ENCODE data around the gene ARHGEF1.
"Not testable (repeated sequence)": the region's sequence is repeated elsewhere in the genome, so short reads cannot be mapped to it uniquely, and the experiment has no call there.

The ARHGEF1 gene

DNA sequence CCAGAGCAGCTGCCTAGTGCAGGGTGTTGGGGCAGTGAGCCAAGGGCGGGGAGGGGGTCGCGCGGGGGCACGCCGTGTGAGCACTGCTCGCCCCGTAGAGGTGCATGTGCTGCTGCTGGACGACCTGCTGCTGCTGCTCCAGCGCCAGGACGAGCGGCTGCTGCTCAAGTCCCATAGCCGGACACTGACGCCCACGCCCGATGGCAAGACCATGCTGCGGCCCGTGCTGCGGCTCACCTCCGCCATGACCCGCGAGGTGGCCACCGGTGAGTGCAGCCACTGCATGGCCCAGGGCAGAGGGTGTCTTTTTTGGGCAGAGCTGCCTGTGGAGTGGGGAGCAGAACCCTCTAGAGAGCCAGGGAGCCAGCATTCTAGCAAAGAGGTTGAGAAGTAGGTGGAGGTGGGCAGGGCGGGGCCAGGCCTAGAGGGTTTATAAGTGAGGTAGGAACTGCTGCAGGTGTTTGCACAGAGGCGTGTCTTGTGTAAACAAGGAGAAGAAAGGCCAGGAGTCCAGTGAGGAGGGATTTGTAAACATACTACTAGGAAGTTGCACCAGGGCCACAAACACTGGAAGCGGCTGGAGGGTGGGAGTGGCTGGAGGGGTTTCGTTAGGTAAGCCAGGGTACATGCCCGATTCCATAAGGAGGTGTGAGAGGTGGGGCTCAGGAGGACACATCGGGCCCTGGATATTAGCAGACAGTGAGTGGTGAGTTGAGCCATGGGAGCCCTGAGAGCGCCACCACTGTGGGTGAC, 21.3 kb downstream of the ARHGEF1 start:
- DNase-seq, result no peak

DNA sequence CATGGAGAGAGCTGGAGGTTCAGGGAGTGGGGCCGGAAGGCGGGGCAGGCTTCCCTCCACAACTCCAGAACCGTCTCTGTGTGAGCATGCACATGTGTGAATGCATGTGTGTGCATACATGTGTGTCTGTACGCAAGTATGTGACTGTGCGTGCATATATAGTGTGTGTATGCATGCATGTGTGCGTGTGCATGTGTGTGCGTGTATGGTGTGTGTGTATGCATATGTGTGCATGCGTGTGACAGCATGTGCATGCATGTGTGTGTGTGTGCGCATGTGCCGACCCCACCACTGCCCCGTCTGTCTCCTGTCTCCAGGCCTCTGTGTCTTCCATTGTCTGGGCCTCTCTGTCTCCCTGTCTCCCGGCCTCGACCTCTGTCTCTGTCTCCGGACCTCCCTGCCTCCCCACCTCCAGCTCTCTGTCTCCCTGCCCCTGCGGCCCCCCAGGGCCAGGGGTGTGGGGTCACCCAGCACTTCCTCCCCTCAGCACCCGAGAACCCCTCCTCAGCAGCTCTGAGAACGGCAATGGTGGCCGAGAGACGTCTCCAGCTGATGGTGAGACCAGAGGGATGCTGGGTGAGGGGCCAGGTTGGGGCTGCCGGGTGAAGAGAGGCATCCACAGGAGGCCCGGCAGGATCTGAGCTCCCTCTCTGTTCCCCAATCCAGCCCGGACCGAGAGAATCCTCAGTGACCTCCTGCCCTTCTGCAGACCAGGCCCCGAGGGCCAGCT, 22.5 kb downstream of the ARHGEF1 start:
- DNase-seq, result no peak

DNA sequence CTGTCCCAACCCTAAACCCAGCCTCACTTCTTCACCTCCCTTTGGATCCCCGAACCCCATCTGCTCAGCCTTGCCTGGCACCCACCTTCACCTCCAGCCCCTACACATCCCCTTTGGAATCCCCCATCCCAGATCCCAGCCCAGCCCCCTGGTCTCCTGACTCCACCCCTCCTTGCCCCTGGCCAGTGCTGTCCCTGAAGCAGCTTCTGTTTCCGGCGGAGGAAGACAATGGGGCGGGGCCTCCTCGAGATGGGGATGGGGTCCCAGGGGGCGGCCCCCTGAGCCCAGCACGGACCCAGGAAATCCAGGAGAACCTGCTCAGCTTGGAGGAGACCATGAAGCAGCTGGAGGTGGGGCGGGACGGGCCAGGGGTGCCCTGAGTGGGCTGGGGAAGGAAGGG, 23.3 kb downstream of the ARHGEF1 start:
- no peak for DNase-seq

DNA sequence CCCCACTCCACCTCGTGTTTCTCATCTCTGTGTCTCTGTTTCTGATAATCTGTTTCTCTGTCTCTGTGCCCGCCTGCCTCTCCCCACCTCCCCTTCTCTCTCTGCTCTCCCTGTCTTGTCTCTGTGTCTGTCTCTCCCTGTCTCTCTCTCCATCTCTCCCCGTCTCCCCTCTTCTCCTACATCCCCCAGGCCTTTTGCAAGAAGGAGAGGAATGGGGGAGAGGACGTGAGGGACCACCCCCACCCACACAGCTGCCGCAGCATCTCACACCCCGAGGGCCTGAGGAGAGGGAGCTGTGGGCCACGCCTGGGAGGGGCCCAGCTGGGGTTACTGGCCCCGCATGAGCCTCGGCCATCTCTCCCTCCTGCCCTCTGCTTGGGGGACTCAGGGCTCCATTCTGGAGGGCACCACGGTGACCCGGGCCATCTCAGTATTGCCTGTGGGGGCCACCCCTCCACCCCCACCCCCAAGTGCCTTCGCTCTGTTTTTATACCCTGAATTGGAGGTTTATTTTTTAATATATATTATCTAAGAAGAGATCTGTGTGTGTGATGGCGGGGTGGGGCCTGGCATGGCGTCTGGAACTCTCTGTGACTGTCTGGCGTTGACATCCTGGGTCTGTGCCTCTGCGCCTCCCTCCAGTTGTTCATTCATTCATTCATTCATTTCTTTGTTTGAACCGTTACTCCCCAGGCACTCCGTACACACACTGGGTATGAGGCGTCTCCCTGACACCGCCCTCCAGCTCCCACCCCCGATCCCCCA, 24.1 kb downstream of the ARHGEF1 start:
- no peak for DNase-seq

DNA sequence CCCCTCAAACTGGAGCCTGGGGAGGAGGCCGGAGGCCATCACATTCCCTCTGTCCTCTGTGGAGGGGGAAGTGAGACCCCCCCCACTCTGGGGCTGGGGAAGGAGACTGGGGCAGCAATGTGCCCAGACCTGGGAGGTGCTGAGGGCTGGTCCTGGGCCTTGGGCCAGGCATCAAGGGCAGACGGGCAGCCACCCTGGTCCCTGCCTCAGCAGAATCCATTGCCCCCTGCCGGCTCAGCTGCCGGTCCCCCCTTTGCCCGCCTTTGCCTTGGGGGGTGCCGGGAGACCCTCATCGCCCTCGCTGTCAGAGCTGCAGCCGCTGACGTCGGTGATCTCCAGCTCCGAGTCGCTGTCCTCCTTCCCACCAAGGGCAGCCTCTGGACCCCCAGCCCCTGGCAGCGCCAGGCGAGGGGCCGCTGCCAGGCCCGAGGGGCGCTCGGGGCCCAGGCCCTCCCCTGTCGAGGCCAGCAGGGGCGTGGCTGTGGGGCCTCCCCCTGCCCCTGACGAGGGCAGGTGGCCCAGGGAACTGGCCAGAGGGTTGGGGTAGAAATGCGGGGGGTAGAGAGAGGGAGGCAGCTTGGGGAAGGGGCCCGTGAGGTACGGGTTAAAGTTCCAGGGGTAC, 25.1 kb downstream of the ARHGEF1 start:
- no peak for DNase-seq

DNA sequence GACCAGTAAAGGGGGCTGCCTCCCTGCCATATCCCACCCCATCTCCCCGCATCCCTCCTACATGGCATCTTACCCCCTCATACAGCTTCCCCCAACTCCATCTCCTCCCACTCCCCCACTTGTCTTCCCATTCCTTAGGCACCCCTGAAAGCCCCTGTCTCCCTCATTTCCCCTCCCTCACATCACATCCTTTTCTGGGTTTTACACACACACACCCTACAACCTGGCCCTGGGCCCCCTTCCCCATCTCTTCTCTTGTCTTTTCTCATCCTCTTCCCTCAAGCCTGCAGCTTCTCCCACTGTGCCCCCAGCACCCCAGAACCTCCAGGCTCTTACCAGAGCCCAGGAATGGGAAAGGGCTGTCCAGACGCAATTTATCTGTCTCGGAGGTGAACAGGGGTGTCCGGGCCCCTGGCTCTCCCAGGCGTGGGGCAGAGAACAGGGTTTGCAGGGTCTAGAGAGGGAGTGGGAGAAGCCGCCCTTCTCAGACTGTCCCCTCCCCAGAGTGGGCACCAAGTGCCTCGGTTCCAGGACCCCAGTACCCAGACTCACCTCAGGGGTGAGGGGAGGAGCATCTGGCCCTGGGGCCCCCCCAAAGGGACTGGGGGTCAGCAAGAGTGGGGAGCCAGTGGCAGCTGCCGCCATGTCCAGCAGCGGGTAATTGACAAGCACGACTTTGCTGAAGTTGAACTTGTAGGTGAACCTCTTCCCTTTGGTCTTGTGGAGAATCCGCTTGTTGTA, 25.9 kb downstream of the ARHGEF1 start:
- no peak for DNase-seq

DNA sequence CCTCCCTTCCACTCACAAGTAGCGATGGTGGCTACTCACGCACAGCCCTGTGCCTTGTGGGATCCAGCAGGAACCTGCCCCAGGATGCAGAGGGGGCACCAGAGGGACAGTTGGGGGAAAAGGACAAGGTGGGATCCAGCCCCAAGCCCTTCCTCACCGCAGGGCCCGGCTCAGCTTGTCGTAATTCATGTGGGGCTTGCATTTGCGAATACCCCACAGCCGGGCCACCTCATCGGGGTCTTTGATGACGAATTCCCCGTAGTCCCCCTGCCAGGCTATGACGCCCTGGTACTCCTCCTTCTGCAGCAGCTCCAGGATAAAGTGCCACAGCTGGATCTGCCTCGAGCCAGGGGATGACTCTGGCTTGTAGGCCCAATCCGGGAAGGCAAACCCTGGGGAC, 26.7 kb downstream of the ARHGEF1 start:
- no peak for DNase-seq

DNA sequence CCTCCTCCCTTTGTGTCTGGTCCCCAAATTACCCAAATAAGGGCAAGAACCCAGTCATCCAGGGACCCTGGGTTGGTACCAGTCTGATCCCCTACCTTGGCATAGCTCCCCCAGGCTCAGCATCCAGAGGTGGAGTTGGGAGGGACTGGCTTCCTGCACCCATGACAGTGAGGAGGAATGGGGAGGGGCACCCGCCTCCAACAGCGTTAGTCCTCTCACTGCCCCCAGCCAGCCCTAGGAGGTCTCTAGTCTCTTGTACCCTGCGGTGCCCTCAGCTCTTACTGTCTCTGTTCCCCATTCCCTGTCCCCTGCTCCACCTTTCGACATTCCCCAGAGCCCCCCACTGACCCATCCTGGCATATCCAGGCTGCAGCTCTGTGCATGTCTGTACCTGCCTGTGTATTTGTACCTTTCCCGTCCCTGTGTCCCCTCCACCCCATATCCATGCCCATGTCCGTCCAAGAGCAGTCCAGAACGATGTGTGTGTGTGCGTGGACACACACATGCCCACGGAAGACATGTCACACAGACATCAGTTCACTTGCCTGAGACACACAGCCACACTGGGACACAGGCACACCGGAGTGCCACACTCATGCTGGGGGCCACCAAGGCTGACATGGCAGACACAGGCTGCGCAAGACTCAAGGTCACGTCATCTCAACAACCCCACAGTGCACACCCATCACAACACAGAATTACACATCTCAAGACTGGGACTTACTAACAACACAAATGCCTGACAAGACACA, 27.4 kb downstream of the ARHGEF1 start:
- no peak for DNase-seq

DNA sequence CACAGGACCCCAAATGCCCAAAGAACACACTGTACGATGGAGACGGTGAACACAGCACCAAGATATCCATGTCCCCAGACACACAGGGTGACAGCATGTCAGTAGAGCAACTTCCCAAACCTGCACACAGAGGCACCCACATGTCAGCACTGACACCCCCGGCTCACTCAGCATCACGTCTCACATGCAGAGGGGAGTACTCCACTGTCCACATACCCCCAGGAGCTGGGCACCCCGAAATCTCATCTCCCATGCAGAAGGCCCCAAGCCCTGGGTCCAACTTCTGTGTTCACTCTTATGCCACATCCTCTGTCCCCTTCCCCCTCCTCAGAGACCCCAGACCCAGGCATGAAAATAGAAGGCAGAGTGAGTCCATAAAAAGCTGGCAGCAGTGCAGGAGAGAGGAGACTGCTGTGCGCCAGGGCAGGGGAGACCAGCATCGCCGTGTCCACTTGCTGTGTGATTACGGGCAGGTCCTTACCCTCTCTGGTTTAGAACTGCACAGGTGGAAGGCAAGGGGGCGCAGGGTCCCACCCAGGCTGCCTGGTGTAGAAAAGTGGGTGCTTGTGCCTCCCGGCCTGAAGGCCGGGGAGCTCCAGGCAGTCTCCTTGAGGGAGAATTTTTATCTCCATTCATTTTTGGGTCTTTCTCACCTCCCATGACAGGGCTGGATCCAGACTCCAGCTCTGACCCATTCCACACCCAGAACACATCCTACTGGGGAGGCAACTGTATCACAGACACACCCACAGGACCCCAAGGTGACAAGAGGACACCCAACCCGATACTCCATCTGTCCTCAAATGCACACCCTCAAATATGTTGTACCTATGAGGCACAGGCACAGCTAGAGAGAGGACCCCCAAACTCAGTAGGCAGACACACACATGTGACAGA, 28.3 kb downstream of the ARHGEF1 start:
- DNase-seq, result no peak

DNA sequence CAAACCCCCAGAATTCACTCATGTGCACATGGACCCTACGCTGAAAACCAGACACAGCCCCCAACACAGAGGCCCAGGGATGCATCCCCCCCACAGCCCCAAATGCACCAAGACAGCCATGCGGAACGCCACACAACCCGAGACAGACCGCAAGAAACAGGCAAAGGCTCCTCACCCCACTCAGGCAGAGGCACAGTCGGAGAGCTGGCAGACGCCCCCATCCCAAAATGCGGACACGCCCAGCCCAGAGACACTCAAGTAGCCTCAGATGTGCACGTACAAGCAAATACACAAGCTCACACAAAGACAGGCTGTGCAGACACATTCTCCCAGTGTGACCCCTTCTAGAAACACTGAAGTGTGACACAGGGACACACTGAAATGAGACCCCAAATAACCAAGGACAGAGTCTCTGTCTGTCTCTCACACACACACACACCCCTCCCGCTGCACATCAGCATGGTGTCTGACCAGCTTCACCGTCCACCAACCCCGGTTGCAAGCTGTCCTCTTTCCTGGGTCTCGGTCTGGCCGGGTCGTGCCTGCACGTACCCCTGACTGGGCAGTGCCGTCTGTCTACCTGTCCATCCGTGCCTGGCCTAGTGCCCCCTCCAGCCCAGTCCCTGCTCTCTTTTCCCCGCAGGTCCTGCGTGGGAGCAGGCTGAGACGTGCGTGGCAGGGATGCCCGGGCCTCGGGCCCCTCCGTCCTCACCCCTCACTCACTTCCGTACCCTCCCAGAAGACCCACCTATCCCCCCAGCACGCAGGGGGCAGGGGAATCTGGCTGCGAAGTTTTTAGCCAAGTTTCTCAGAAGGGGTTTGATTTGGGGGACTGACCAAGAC, 29.1 kb downstream of the ARHGEF1 start:
- no peak for DNase-seq

DNA sequence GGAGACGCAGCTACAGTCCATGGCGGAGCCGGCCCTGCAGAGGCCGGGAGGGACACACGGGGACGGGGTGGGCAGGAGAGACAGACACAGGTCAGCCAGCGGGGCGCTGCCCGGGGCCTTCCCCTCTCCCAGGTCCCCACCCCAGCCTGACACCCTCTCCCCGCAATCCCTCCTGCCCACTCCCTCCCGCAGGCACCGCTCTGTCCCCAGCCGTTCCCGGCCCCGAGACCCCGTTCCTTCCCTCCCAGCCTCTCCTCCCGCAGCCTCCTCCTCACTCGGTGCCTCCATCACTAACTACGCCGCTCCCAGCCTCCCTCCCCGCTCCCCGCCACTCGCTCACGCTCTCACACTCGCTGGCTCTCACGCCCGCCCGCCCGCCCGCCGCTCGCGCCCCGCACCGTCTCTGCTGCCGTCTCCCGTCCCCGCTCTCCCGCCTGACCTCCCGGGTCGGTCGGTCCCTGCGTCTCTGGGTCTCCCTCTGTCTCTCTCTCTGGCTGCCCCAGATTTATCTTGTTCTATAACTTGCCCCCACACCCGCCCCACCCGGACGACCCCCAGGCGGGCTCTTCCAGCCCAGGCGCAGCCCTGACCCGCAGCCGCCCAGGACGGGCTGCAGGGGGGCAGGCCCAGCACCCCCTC, 30.0 kb downstream of the ARHGEF1 start:
- DNase-seq, result no peak

DNA sequence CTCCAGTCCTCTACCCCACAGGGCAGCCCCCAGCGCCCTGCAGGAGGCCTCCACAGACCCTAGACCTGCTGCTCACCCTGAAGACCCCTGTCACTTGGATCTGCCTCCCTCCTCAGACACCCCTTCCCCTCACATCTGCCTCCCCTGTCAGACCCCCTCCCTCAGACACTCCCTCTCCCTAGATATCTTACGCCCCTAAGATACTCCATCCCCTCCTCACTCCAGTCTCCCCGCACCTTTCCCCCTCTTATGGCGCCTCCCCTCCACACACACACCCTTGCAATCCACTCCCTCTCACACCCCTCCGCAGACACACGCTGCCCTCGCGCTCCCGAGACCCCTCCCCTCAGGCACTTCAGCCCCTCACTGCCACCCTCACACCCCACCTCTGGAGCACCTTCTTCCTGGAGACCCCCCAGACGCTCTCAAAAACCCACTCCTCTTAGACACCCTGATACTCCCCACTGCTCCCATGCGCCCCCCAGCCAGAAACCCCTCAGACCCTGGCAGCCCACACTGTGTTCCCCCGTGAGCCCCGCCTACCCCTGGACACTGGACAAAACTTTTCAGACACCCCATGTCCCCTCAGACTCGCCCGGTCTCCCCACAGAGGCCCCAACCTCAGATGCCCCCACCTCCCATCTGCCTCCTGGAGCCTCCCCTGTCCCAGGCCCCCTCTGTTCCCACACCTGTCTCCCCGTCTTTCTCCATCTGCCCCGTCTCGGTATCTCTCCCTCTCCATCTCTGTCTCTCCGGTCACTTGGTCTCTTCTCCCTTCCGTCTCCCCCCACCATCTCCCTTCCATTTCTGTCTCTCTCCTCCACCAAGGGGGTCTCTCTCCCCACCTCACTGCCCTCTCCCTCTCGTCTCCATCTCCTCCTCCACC, 30.8 kb downstream of the ARHGEF1 start:
- no peak for DNase-seq

DNA sequence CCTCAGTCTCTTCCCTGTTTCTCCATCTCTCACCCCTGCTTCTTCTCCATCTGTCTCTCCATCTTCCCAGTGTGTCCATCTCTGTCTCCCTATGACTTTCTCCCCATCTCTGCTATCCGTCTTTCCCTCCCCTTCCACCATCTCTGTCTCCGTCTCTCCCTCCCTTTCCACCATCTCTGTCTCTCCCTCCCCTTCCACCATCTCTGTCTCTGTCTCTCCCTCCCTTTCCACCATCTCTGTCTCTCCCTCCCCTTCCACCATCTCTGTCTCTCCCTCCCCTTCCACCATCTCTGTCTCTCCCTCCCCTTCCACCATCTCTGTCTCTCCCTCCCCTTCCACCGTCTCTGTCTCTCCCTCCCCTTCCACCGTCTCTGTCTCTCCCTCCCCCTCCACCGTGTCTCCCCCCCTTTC, 31.4 kb downstream of the ARHGEF1 start:
- not testable (repeated sequence) for DNase-seq

DNA sequence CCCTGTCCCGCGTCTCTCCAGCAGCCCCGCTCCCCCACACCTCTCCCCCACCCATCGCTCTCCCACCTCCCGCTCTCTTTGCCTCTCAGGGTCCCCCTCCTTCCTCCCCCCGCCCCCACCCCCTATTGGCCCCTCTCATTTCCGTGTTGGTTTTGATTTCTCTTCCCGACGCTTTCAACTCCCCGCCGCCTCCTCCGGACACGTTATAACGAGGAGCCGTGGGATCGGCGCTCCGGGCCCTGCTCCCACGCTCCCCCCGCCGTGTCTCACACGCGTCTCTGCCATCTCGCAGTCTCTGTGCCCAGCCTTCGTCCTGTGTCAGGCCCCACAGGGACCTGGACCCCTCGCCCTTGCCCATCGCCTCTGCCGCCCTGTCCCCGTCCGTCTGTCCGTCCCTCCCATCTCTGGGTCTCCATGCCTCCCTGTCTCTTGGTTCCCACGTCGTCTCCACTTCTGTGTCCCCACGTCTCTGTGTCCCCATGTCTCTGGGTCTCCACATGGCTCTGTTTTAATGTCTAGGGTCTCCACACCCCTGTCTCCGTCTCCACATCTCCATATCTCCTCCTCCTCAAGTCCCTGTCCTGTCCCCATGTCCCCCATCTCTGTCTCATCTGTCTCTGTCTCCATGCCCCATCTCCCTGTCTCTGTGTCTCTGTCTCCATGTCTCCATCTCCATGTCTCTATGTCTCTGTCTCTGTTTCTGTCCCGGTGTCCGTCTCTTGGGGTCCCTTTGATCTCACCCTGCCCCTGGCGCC, 32.2 kb downstream of the ARHGEF1 start:
- DNase-seq, result no peak

DNA sequence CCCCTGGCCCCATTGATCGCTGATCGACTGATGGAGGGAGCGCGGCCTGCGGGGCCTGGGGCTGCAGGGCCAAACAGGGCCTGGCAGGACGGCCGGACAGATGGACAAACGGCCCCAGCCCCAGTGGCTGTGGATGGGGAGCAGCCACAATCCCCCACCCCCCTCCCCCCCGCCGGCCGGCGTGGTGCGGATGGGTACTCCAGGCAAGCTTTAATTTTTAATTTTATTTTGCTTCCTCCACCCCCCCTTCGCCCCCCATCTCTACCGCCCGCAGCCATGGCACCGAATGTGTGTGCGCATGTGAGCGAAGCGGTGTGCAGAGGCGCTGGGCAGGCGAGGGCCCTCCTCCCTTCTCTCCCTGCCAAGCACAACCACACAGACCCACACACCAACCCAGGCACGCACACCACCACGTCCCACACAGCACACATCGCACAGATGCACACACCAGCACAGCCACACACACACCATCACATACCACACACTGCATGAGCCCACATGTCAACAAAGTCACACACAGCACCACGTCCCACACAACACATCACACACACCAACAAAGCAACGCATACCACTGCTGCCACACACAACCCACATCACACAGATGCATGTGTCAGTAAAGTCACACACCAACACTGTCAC, 32.9 kb downstream of the ARHGEF1 start:
- DNase-seq, result no peak

DNA sequence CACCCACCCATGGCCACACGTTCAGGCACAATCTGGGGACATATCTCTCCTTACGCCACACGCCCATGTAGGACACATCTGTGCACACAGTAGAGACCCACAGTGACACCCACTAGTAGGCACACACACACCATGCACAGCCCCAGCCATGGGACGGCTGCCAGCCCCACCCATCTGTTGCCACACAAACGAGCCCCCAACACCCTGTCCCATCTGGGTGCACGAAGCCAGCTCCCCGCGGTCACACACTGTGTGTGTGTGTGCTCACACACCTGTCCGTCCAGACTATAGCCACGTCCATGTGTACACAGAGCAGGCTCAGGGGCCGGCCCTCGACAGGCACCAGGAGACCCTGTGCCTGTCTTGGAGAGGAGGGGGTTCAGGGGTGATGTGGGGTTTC, 34.7 kb downstream of the ARHGEF1 start:
- DNase-seq, result no peak
